ENCODE data around the gene EXOSC10.

EXOSC10 gene

GRCh38 chr1:11028018-11028417 lies 71.7 kb downstream of the EXOSC10 start:
- FAIRE-seq (no peak), DNase-seq (ENCODE audit: insufficient read length, low spot score) (no peak)
- TF ChIP-seq CTCF (IDR thresholded peaks at IDR 0.05; ENCODE audit: insufficient read depth, missing control alignments): no peak

GRCh38 chr1:11027316-11027715 lies 72.4 kb downstream of the EXOSC10 start:
- FAIRE-seq (no peak), DNase-seq (ENCODE audit: insufficient read length, low spot score) (no peak)
- TF ChIP-seq CTCF (IDR thresholded peaks at IDR 0.05; ENCODE audit: insufficient read depth, missing control alignments): no peak

GRCh38 chr1:11026903-11027302 lies 72.8 kb downstream of the EXOSC10 start:
- no peak for TF ChIP-seq CTCF (IDR thresholded peaks at IDR 0.05; ENCODE audit: insufficient read depth, missing control alignments)
- DNase-seq (ENCODE audit: insufficient read length, low spot score) (no peak), FAIRE-seq (no peak)

- no peak for FAIRE-seq
- DNase-seq (ENCODE audit: insufficient read length, low spot score): no peak
- no peak for TF ChIP-seq CTCF (IDR thresholded peaks at IDR 0.05; ENCODE audit: insufficient read depth, missing control alignments)
Measured at GRCh38 chr1:11026052-11026451, 73.6 kb downstream of the EXOSC10 start.

GRCh38 chr1:11025618-11026017 lies 74.1 kb downstream of the EXOSC10 start:
- no peak for TF ChIP-seq CTCF (IDR thresholded peaks at IDR 0.05; ENCODE audit: insufficient read depth, missing control alignments)
- DNase-seq (ENCODE audit: insufficient read length, low spot score) (no peak), FAIRE-seq (no peak)

- FAIRE-seq: no peak
- TF ChIP-seq CTCF (IDR thresholded peaks at IDR 0.05; ENCODE audit: insufficient read depth, missing control alignments): no peak
- DNase-seq (ENCODE audit: insufficient read length, low spot score): no peak
Measured at GRCh38 chr1:11024874-11025203, 74.8 kb downstream of the EXOSC10 start.

GRCh38 chr1:11024154-11024873 lies 75.4 kb downstream of the EXOSC10 start:
- FAIRE-seq: no peak
- TF ChIP-seq CTCF (IDR thresholded peaks at IDR 0.05; ENCODE audit: insufficient read depth, missing control alignments): no peak
- DNase-seq (ENCODE audit: insufficient read length, low spot score): no peak

Measured in D721Med (cell line).